WERI-Rb-1 (cell line): Measurements from ENCODE around the gene CHGA.

ENCODE experiments used
- DNase-seq: peaks from one replicate; pipeline ENCODE4 v3.0.0-alpha.2; 2020
- H3K27ac ChIP-seq: fragments of 250-450 bp; sonication (Bioruptor Pico); 2 replicates; pipeline ENCODE4 v1.5.1; 2020; ENCODE audit warnings: mild to moderate bottlenecking, moderate library complexity
- H3K27me3 ChIP-seq: fragments of 250-450 bp; sonication (Bioruptor Pico); 2 replicates; pipeline ENCODE4 v1.5.1; 2021; ENCODE audit warnings: mild to moderate bottlenecking, low read depth, moderate library complexity; ENCODE audit not compliant: insufficient read depth, severe bottlenecking
- H3K36me3 ChIP-seq: fragments of 250-450 bp; sonication (Bioruptor Pico); 2 replicates; pipeline ENCODE4 v1.5.1; 2020; ENCODE audit warnings: mild to moderate bottlenecking, moderate library complexity
- H3K4me3 ChIP-seq: 2 replicates; pipeline ENCODE4 v1.5.1; 2011; ENCODE audit warnings: low read depth, mild to moderate bottlenecking, control low read depth, low read length
- H3K9me3 ChIP-seq: fragments of 250-450 bp; sonication (Bioruptor Pico); 2 replicates; pipeline ENCODE4 v1.5.1; 2021; ENCODE audit warnings: mild to moderate bottlenecking, moderate library complexity; ENCODE audit not compliant: severe bottlenecking
- CTCF ChIP-seq: IDR thresholded peaks from 2 replicates; pipeline ENCODE4 v1.5.1; 2011; ENCODE audit warnings: low read depth, mild to moderate bottlenecking, control low read depth, inconsistent platforms, low read length

CHGA gene

GRCh38 chr14:92955381-92955780 lies 32.4 kb downstream of the CHGA start:
- no peaks in the 10 kb centered on the region for H3K27me3 ChIP-seq
- H3K4me3 ChIP-seq: no peak overlapping the region
- TF ChIP-seq CTCF: no peak
- DNase-seq: no peak
- H3K27ac ChIP-seq: 0 out of 2 replicates have a peak overlapping the region, but pooled peaks have one; percentile 11
- peaks cover 19% of the 10 kb centered on the region for H3K36me3 ChIP-seq
- H3K9me3 ChIP-seq: no peaks in the 10 kb centered on the region

DNA sequence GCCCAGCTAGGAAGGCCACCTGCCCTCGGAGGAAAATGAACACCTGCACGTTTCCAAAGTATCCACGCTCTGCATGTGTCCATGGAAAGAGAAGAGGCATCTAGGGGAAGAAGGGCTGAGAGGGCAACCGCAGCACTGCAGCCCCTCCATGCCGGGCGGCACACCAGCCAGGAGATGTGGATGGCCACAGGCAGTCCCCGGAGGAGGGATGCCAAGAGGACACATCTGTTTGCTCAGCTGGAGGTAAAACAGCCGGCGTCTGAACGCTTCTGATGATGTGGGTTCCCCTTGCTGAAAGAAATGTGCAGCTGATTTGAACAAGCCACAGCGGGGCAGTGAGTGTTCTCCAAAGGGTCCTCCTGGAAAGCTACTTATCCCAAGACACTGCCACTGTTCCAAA lies 34.0 kb downstream of the CHGA start:
- Histone ChIP-seq H3K4me3 (no peak overlapping the region), H3K27ac (no peak overlapping the region), H3K9me3 (no peaks in the 10 kb centered on the region), H3K36me3 (peaks cover 27% of the 10 kb centered on the region), H3K27me3 (no peaks in the 10 kb centered on the region)
- no peak for DNase-seq
- TF ChIP-seq CTCF: no peak

- DNase-seq: no peak
- peaks cover 29% of the 10 kb centered on the region for H3K36me3 ChIP-seq
- H3K27me3 ChIP-seq: no peaks in the 10 kb centered on the region
- no peak overlapping the region for H3K4me3 ChIP-seq
- H3K9me3 ChIP-seq: no peaks in the 10 kb centered on the region
- no peak for TF ChIP-seq CTCF
- H3K27ac ChIP-seq: peak overlapping the region; percentile 83
These were observed 35.6 kb downstream of the CHGA start for GRCh38 chr14:92958373-92959188.

DNA sequence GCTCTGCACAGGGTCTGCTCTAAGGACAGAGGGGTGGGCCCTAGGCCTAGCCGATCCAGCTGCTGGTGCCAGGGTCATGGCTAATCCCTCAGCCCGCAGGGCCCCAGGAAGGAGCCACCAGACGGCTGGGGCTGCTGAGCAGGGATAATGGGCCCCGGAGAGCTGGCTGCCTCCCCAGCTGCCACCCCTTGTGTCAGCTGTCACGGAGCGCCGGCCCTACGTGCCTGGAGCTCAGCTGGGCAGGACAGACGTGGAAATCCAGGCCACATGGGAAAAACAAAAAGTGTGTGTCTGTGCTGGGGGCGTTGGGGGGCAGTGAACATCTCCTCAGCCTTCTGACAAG lies 36.2 kb downstream of the CHGA start:
- H3K36me3 ChIP-seq: peaks cover 29% of the 10 kb centered on the region

GRCh38 chr14:92959761-92960680 lies 37.1 kb downstream of the CHGA start:
- Histone ChIP-seq H3K27ac (peak overlapping the region; percentile 83), H3K36me3 (peaks cover 29% of the 10 kb centered on the region), H3K9me3 (no peaks in the 10 kb centered on the region), H3K4me3 (no peak overlapping the region), H3K27me3 (no peaks in the 10 kb centered on the region)
- TF ChIP-seq CTCF: no peak
- DNase-seq: peak; percentile 52

More for the DNA sequence above, 36.2 kb downstream of the CHGA start:
- DNase-seq: peak; percentile 95
- Histone ChIP-seq H3K9me3 (no peaks in the 10 kb centered on the region), H3K27ac (peak overlapping the region; percentile 83), H3K27me3 (no peaks in the 10 kb centered on the region), H3K4me3 (no peak overlapping the region)
- no peak for TF ChIP-seq CTCF
